ENCODE results near the gene KL.

GRCh38 chr13:32976912-32977311 is 39.3 kb upstream of the KL start:
- no peak for TF ChIP-seq CTCF (IDR thresholded peaks at IDR 0.05)
- no peak for TF ChIP-seq RXRA (IDR thresholded peaks at IDR 0.05; ENCODE audit: borderline replicate concordance, low read depth)
- no peak for TF ChIP-seq ELF1 (IDR thresholded peaks at IDR 0.05)
- TF ChIP-seq EP300 (IDR thresholded peaks at IDR 0.05; ENCODE audit: borderline replicate concordance in 1 of 2, low read depth in 1 of 2, low read length in 1 of 2) = 0 out of 4 replicates have a peak, but pooled peaks of 1 of the 2 experiments have one; percentile 28
- TF ChIP-seq FOXJ3 (CRISPR knock-in tag; IDR thresholded peaks at IDR 0.05) = no peak
- TF ChIP-seq JUND (IDR thresholded peaks at IDR 0.05) = no peak
- no peak; the same call in 1 of the 2 replicates for TF ChIP-seq GATA2 (CRISPR knock-in tag; IDR thresholded peaks at IDR 0.05)
- TF ChIP-seq POLR2AphosphoS5 (IDR thresholded peaks at IDR 0.05; ENCODE audit: low read depth, low read length) = no peak
- TF ChIP-seq YY1 (IDR thresholded peaks at IDR 0.05; ENCODE audit: low read depth) = no peak
- no peak for TF ChIP-seq USF2 (IDR thresholded peaks at IDR 0.05; ENCODE audit: borderline replicate concordance, low read depth, low read length)
- TF ChIP-seq MAX (IDR thresholded peaks at IDR 0.05; ENCODE audit: low read depth) = no peak

Data from SK-N-SH (cell line).